Occipital lobe (tissue), 2 donors: ENCODE measurements around the gene ARHGEF11. TPM values are rescaled to one million over a fixed set of nuclear protein-coding genes. Genes with fewer than 3 reads are reported as not detected.
A peak's percentile ranks its signal among the peaks of the same experiment; 100 is the strongest.
"Not testable (repeated sequence)": the region's sequence is repeated elsewhere in the genome, so short reads cannot be mapped to it uniquely, and the experiment has no call there.

Experiments used
- DNase-seq: peaks from one replicate; lab custom pipeline; 2025; lab: John Stamatoyannopoulos, UW
- total RNA-seq: library from RNA; depleted of rRNA; stranded (reverse); fragments of >200 nt; gene quantifications from one replicate; pipeline ENCODE4 v1.2.3, GENCODE V29; 2014

The ARHGEF11 gene, protein sequence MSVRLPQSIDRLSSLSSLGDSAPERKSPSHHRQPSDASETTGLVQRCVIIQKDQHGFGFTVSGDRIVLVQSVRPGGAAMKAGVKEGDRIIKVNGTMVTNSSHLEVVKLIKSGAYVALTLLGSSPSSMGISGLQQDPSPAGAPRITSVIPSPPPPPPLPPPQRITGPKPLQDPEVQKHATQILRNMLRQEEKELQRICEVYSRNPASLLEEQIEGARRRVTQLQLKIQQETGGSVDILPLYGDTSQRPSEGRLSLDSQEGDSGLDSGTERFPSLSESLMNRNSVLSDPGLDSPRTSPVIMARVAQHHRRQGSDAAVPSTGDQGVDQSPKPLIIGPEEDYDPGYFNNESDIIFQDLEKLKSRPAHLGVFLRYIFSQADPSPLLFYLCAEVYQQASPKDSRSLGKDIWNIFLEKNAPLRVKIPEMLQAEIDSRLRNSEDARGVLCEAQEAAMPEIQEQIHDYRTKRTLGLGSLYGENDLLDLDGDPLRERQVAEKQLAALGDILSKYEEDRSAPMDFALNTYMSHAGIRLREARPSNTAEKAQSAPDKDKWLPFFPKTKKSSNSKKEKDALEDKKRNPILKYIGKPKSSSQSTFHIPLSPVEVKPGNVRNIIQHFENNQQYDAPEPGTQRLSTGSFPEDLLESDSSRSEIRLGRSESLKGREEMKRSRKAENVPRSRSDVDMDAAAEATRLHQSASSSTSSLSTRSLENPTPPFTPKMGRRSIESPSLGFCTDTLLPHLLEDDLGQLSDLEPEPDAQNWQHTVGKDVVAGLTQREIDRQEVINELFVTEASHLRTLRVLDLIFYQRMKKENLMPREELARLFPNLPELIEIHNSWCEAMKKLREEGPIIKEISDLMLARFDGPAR (N-terminal part only)
- 38.4 TPM for total RNA-seq

DNA sequence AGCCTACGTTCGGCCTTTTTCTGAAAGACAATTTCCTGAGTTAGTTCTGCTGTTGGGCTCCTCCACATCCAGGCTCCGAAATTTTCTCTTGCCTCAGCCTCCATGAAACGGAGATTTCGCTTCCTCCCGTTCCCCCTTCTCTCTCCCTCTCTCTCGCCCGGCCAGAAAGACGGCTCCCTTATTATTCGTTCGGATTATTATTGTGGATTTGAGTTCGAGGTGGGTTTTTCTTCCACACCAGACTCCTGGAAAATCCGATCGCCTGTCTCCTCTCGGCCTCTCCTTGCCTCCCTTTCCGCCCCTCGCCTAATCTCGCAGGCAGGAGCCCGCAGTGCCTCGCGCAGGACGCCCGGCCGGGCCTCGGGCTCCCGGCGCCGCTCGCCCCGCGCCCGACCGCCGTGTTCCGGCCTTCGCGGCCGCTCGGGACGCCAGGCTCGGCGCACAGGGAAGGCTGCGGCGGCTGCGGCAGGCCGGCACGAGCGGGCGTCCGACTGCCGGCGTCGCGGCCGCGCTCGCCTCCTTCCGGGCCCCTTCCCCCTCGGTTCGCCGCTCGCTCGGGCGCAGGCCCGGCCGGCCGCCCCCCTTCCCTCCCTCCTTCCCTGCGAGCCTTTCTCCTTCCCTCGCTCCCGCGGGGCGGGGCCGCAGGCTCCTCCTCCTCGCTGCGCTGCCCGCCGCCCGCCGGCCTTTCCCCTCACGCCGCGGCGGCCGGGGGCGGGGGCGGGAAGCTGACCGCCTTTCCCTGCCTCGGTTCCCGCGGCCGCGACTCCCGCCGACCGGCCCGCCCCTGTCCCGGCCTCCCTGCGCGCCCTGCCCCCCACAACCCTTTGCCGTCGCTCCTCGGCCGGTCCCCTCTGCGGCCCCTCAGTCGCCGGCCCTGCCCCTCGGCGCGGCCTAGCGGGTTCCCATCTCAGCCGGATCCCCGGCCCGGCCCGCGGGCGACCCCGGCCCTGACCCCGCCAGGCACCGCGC is at the start of gene ARHGEF11:
Gene ARHGEF11 (minus strand): TSS at position 493 of the 969 bp plus-strand sequence. CDS start 1,412 bp downstream, outside the sequence.
- DNase-seq, result peak; percentile 87

- DNase-seq, result no peak
Measured at GRCh38 chr1:157095091-157095490, 49.5 kb upstream of the ARHGEF11 start.

DNA sequence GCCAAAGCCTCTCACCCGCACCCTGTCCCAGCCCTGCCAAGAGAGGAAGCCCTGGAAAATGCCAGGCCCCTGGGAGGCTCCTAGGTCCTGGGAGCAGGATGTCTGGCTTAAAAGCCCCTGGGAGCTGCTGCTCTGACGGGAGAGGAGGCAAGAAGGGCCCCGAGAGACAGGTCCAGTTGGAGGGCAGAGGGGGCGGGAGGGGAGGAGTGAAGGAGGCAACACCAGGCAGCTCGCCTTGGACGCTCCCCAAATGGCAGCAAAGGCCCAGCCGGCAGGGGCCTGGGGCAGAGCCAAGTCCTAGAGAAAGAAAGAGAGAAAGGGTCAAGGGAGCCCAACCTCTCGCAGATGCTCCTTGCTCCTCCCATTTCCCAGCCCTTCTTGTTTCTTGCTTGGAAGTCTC is 47.3 kb upstream of the ARHGEF11 start:
- no peak for DNase-seq

DNA sequence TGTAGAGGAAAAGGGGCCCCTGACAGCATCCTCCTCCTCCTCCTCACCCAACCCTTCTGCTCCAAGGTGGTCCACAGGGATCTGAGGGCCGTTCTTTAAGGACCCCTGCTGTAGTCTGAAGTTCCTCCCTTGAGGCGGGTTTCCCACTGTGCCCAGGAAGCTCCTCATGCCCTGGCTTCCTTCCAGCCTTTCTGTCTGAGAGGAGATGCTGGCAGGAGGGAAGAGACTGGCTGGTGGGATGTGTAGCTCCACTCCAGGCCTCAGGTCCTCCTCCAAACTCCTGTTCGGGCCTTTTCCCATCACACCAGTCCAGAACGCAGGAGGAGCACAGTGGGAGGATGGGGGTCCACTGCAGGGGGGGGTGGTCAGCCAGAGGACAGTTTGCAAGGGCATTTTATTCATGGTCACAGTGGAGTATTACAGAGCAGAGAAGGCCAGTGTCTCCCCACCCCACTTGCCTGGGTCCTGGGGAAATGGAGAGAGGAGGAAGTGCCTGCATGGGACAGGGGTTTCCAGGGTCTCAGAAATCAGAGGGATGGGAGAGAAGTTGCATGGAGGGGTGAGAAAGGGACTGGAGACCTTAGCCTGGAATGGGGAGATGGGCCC is 46.2 kb upstream of the ARHGEF11 start:
- no peak for DNase-seq

GRCh38 chr1:157091186-157091585 is 45.6 kb upstream of the ARHGEF11 start:
- DNase-seq, result no peak

- DNase-seq, result no peak
Measured at GRCh38 chr1:157090771-157091170, 45.2 kb upstream of the ARHGEF11 start.

DNA sequence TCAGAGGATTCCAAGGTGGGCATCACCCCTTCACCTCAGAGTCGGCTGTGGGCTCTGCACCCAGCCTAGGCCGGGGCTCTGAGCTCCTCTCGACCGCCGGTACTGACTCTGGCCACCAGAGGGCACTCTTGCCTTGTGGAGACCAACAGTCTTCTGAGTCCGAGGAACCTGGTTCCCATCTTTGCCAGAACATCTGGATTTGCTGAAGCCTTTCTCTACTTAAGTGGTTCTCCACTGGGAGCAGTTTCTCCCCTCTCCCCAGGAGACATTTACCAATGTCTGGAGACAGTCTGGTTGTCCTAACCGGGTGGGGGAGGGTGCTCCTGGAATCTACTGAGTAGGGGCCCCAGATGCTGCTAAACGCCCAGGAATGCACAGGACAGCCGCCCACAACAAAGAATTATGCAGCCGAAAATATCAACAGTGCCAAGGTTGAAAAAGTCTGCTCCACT is 44.7 kb upstream of the ARHGEF11 start:
- DNase-seq, result peak; percentile 61

- DNase-seq, result no peak
Measured at GRCh38 chr1:157089789-157090188, 44.2 kb upstream of the ARHGEF11 start.

DNA sequence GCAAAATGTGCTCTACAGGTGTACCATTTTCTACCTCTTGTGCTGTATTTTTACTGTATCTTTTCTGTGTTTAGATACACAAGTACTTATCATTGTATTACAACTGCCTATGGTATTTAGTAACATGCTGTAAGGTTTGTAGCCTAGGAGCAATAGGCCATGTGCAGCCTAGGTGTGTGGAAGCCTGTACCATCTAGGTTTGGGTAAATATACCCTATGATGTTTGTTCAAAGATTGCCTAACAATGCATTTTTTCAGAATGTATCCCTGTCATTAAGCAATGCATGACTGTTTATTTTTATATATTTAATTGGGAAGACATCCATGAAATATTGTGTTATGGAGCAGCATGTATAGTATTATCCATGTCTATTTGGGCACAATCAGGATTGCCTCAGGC is 43.1 kb upstream of the ARHGEF11 start:
- no peak for DNase-seq

DNA sequence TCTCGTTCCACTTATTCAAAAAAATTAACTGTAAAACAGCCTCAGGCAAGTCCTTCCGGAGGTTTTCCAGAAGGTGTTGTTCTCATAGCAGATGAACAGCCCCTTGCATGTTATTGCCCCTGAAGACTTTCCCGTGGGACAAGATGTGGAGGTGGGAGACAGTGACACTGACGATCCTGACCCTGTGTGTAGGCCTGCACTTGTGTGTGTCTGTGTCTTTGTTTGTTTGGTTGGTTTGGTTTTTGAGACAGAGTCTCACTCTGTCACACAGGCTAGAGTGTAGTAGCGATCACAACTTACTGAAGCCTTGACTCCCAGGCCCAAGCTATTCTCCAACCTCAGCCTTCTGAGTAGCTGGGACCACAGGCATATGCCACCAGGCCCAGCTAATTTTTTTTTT is 41.5 kb upstream of the ARHGEF11 start:
- DNase-seq, result no peak

- DNase-seq, result no peak
Measured at GRCh38 chr1:157086299-157086698, 40.8 kb upstream of the ARHGEF11 start.

DNA sequence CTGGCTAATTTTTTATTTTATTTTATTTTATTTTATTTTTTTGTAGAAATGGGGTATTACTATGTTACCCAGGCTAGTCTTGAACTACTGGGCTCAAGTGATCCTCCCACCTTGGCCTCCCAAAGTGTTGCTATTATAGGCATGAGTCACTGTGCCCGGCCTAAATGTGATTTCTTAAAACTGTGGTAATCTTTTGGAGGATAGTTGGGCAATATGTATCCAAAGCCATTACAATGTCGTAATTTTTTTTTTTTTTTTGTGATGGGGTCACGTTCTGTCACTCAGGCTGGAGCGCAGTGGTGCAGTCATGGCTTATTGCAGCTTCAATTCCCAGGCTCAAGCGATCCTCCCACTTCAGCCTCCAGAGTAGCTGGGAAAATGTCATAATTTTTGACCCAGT is 39.9 kb upstream of the ARHGEF11 start:
- DNase-seq, result no peak

- no peak for DNase-seq
Measured at GRCh38 chr1:157084720-157085119, 39.2 kb upstream of the ARHGEF11 start.

DNA sequence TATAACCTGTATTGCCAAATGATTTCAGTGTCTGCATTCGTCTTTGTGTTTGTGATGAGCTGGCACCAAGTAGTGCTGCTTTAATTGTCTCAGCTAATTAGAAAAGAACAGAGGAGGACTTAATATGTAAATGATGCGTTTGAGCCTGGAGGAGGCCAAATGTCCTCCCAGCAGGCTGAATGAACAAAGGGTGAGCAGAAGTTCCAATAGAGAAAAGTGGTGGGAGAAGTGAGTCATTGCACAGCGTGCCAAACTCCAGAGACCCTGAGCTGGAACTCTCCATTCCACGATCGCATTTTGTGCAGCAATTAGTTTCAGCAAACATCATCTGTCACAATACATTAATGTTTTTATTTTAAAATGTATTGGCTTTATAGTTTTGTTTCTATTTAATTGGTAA is 36.2 kb upstream of the ARHGEF11 start:
- DNase-seq, result no peak

GRCh38 chr1:157080714-157081113 is 35.2 kb upstream of the ARHGEF11 start:
- no peak for DNase-seq

DNA sequence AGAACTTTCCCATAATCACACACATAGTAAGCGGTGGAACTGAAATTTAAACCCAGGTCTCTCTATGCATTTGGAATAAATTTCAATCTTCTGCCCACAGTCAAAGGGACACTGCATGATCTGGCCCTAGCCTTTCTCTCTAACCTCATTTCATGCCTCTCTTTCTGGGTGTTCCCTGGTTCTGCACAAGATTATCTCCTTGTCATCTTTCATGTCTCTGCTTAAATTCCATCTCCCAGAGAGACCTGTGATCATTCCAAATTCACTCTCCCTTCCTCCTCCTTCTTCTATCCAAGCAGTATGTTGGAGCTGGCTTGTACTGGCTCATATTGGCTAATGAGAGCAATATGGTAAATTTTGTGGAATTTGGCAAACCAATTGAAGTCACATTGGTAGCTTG is 31.9 kb upstream of the ARHGEF11 start:
- no peak for DNase-seq

DNA sequence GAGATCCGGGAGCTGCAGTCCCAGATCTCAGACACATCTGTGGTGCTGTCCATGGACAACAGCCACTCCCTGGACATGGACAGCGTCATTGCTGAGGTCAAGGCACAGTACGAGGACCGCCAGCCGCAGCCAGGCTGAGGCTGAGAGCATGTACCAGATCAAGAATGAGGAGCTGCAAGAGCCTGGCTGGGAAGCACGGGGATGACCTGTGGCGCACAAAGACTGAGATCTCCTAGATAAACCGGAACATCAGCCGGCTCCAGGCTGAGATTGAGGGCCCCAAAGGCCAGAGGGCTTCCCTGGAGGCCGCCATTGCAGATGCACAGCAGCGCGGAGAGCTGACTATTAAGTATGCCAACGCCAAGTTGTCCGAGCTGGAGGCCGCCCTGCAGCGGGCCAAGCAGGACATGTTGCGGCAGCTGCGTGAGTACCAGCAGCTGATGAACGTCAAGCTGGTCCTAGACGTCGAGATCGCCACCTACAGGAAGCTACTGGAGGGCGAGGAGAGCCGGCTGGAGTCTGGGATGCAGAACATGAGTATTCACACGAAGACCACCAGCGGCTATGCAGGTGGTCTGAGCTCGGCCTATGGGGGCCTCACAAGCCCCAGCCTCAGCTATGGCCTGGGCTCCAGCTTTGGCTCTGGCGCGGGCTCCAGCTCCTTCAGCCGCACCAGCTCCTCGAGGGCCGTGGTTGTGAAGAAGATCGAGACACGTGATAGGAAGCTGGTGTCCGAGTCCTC is 28.6 kb upstream of the ARHGEF11 start:
- peak; percentile 24 for DNase-seq

DNA sequence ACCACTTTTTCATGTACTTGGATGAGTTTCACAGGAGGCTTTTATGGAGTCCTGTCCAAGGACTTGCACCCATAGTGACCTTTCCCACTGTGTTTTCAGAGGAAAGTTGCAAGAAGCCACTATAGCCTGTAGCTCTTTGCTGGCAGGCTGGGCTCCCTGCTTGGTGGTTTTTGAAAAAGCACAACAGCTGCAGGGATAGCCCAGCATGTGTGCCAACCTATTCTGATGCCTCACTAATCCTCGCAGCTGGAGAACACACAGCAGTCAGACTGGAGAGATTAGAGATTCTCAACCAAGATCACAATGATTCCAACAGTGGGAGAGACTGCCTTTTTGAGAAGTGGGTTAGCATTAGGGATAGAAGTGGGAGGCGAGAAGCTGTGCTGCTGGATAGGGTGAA is 24.1 kb upstream of the ARHGEF11 start:
- DNase-seq, result no peak

- DNase-seq, result not testable (repeated sequence)
Measured at GRCh38 chr1:157059241-157059640, 13.7 kb upstream of the ARHGEF11 start.

DNA sequence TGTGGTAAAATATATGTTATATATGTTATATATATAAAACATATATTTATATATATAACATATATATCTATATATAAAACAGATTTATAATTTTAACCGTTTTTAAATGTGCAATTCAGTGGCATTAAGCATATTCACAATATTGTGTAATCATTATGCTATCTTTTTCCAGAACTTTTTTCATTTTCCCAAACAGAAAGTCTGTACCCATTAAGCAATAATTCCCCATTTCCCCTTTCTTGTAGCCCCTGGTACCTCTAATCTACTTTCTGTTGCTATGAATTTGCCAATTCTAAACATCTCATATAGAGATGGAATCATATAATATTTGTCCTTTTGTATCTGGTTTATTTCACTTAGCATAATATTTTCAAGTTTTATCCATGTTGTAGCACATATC is 10.7 kb upstream of the ARHGEF11 start:
- DNase-seq, result no peak
